NCI-H128 (cell line): ENCODE data around the gene PTGDS.
A peak's percentile ranks its signal among the peaks of the same experiment; 100 is the strongest.

Source experiments
- DNase-seq: peaks from one replicate; lab custom pipeline; 2025; ENCODE audit not compliant: unreplicated experiment; lab: John Stamatoyannopoulos, UW

Gene PTGDS

GRCh38 chr9:136945333-136946227, 31.7 kb upstream of the PTGDS start:
- no peak for DNase-seq

- no peak for DNase-seq
Observed at GRCh38 chr9:136946228-136947027, 30.9 kb upstream of the PTGDS start.

GRCh38 chr9:136947028-136947891, 30.0 kb upstream of the PTGDS start:
- no peak for DNase-seq

GRCh38 chr9:136947955-136948510, 29.3 kb upstream of the PTGDS start:
- DNase-seq = no peak

GRCh38 chr9:136949239-136949816, 28.0 kb upstream of the PTGDS start:
- no peak for DNase-seq

- peak; percentile 93 for DNase-seq
Observed at GRCh38 chr9:136949817-136950655, 27.3 kb upstream of the PTGDS start.

- DNase-seq = no peak
Observed at GRCh38 chr9:136950656-136951276, 26.5 kb upstream of the PTGDS start.

GRCh38 chr9:136951541-136952320, 25.6 kb upstream of the PTGDS start, which contains the start of gene LCN12:
LCN12 (plus strand) TSS chr9:136952273; CDS start chr9:136952328, 55 bp downstream.
- no peak for DNase-seq

GRCh38 chr9:136952321-136952850, 24.9 kb upstream of the PTGDS start:
- no peak for DNase-seq

GRCh38 chr9:136952876-136953770, 24.2 kb upstream of the PTGDS start:
- no peak for DNase-seq

- DNase-seq = no peak
Observed at GRCh38 chr9:136953771-136954269, 23.5 kb upstream of the PTGDS start.

- no peak for DNase-seq
Observed at GRCh38 chr9:136954270-136955083, 22.8 kb upstream of the PTGDS start.

GRCh38 chr9:136955202-136955942, 21.9 kb upstream of the PTGDS start:
- no peak for DNase-seq

GRCh38 chr9:136955943-136956335, 21.4 kb upstream of the PTGDS start:
- no peak for DNase-seq

- no peak for DNase-seq
Observed at GRCh38 chr9:136956604-136957003, 20.7 kb upstream of the PTGDS start.
